ENCODE results near the gene PADI1. TPM values are rescaled to one million over a fixed set of nuclear protein-coding genes. Genes with fewer than 3 reads are reported as not detected.

Gene PADI1
- total RNA-seq, 4 donors from 2014 or later = 4.0 to 57.3 (median 9.1) TPM

- H3K36me3 ChIP-seq = no peaks in the 10 kb centered on the region
- no peak for DNase-seq (ENCODE audit: low spot score in 2 of 2)
- 77% methylated on average over 5 of the region's 5 CpGs for WGBS
- H3K4me3 ChIP-seq = no peak overlapping the region
- H3K9me3 ChIP-seq = no peaks in the 10 kb centered on the region
- no peak overlapping the region for H3K27ac ChIP-seq
- TF ChIP-seq POLR2A (IDR thresholded peaks at IDR 0.05) = no peak
- no peak for TF ChIP-seq EP300 (IDR thresholded peaks at IDR 0.05)
- TF ChIP-seq POLR2AphosphoS5 (IDR thresholded peaks at IDR 0.05) = no peak
- no peak for TF ChIP-seq CTCF (IDR thresholded peaks at IDR 0.05)
- peaks cover 13% of the 10 kb centered on the region for H3K27me3 ChIP-seq
- H3K4me1 ChIP-seq = peaks cover 12% of the 10 kb centered on the region
Measured at GRCh38 chr1:17251246-17251645, 46.3 kb downstream of the PADI1 start.

- no peaks in the 10 kb centered on the region for H3K36me3 ChIP-seq
Measured at GRCh38 chr1:17251701-17252376, 46.9 kb downstream of the PADI1 start.

GRCh38 chr1:17255336-17255735 lies 50.4 kb downstream of the PADI1 start:
- no peak for DNase-seq (ENCODE audit: low spot score in 2 of 2)
- 81% methylated on average over 5 of the region's 5 CpGs for WGBS

More at GRCh38 chr1:17251701-17252376, 46.9 kb downstream of the PADI1 start:
- H3K27ac ChIP-seq = no peak overlapping the region
- peaks cover 13% of the 10 kb centered on the region for H3K27me3 ChIP-seq
- no peak overlapping the region for H3K4me3 ChIP-seq
- WGBS = 65% methylated on average over 2 of the region's 3 CpGs
- no peak for DNase-seq (ENCODE audit: low spot score in 2 of 2)
- H3K4me1 ChIP-seq = peaks cover 12% of the 10 kb centered on the region
- TF ChIP-seq EP300 (IDR thresholded peaks at IDR 0.05) = no peak
- no peaks in the 10 kb centered on the region for H3K9me3 ChIP-seq

GRCh38 chr1:17258116-17258757 lies 53.3 kb downstream of the PADI1 start:
- no peak overlapping the region for H3K4me3 ChIP-seq
- H3K36me3 ChIP-seq = no peaks in the 10 kb centered on the region
- peaks cover 5% of the 10 kb centered on the region for H3K27me3 ChIP-seq
- no peaks in the 10 kb centered on the region for H3K9me3 ChIP-seq
- DNase-seq (ENCODE audit: low spot score in 2 of 2) = no peak
- peaks cover 12% of the 10 kb centered on the region for H3K4me1 ChIP-seq
- TF ChIP-seq POLR2AphosphoS5 (IDR thresholded peaks at IDR 0.05) (no peak), POLR2A (IDR thresholded peaks at IDR 0.05) (no peak), CTCF (IDR thresholded peaks at IDR 0.05) (no peak), EP300 (IDR thresholded peaks at IDR 0.05) (no peak)
- WGBS = 24% methylated on average over 3 of the region's 9 CpGs
- no peak overlapping the region for H3K27ac ChIP-seq

More at GRCh38 chr1:17255336-17255735, 50.4 kb downstream of the PADI1 start:
- peaks cover 9% of the 10 kb centered on the region for H3K27me3 ChIP-seq
- H3K36me3 ChIP-seq = no peaks in the 10 kb centered on the region
- TF ChIP-seq EP300 (IDR thresholded peaks at IDR 0.05) (no peak), POLR2A (IDR thresholded peaks at IDR 0.05) (no peak), POLR2AphosphoS5 (IDR thresholded peaks at IDR 0.05) (no peak), CTCF (IDR thresholded peaks at IDR 0.05) (no peak)
- H3K4me1 ChIP-seq = peaks cover 22% of the 10 kb centered on the region
- H3K27ac ChIP-seq = no peak overlapping the region
- no peak overlapping the region for H3K4me3 ChIP-seq
- no peaks in the 10 kb centered on the region for H3K9me3 ChIP-seq

GRCh38 chr1:17258758-17259130 lies 53.8 kb downstream of the PADI1 start:
- Histone ChIP-seq H3K36me3 (no peaks in the 10 kb centered on the region), H3K9me3 (no peaks in the 10 kb centered on the region), H3K4me1 (peaks cover 12% of the 10 kb centered on the region), H3K27ac (no peak overlapping the region), H3K27me3 (peaks cover 5% of the 10 kb centered on the region), H3K4me3 (no peak overlapping the region)
- DNase-seq (ENCODE audit: low spot score in 2 of 2) = no peak
- WGBS = 36% methylated on average over 6 of the region's 6 CpGs
- no peak for TF ChIP-seq POLR2AphosphoS5 (IDR thresholded peaks at IDR 0.05)
- no peak for TF ChIP-seq EP300 (IDR thresholded peaks at IDR 0.05)

- 20% methylated on average over 1 of the region's 24 CpGs for WGBS
- H3K27me3 ChIP-seq = peaks cover 5% of the 10 kb centered on the region
- no peaks in the 10 kb centered on the region for H3K36me3 ChIP-seq
- no peaks in the 10 kb centered on the region for H3K9me3 ChIP-seq
- H3K4me3 ChIP-seq = no peak overlapping the region
- TF ChIP-seq EP300 (IDR thresholded peaks at IDR 0.05) (no peak), POLR2AphosphoS5 (IDR thresholded peaks at IDR 0.05) (no peak), CTCF (IDR thresholded peaks at IDR 0.05) (no peak), POLR2A (IDR thresholded peaks at IDR 0.05) (no peak)
- no peak overlapping the region for H3K27ac ChIP-seq
- H3K4me1 ChIP-seq = peaks cover 12% of the 10 kb centered on the region
- DNase-seq (ENCODE audit: low spot score in 2 of 2) = no peak
Measured at GRCh38 chr1:17259233-17259873, 54.4 kb downstream of the PADI1 start.

Measured in suprapubic skin (tissue), 4 donors.